ENCODE measurements around the gene ZDHHC17.
A peak's percentile ranks its signal among the peaks of the same experiment; 100 is the strongest.
"Not testable (repeated sequence)": the region's sequence is repeated elsewhere in the genome, so short reads cannot be mapped to it uniquely, and the experiment has no call there.

Gene ZDHHC17

DNA sequence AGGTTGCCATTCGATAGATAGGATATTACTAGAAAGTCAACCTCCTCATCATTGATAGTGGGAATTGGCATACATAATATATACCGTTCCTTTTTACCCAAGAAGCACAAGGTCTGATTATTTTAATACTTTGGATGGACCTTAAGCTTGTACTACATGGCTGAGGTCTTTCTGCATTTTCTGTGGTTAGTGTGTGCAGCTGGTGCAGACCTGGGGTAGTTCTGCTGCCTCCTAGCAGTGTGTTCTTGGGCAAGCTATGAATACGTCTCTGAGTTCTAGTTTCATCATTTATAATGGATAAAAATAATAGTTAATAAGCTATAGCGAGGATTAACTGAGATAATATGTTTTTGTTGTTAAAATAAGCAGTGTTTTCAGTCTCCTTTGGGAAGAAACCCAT lies 2.2 kb downstream of the ZDHHC17 start:
- no peak for DNase-seq (ENCODE audit: low spot score)

- no peak for DNase-seq (ENCODE audit: low spot score)
Observed at GRCh38 chr12:76768576-76768975, 4.7 kb downstream of the ZDHHC17 start.

DNA sequence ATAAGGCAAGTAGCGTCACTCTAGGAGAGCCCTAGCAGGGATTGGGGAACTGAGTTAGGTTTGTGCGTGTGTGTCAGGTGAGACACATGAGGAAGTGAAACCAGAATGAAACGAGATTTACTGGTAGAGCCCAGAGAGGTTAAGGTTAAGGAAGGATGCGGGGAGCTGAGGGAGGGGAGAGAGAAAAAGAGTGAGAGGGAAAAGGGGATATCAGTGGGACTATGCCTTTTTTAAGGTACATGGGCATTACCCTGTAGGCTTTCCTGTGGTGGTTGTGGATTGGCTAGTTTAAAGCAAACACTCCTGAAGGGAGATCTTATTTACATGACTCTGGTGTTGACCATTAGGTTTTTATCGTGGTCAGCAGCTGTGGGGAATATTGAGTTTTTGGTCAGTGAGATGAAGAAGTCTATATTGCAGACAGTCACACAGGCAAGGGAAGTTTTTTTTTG lies 13.9 kb downstream of the ZDHHC17 start:
- no peak for DNase-seq (ENCODE audit: low spot score)

DNA sequence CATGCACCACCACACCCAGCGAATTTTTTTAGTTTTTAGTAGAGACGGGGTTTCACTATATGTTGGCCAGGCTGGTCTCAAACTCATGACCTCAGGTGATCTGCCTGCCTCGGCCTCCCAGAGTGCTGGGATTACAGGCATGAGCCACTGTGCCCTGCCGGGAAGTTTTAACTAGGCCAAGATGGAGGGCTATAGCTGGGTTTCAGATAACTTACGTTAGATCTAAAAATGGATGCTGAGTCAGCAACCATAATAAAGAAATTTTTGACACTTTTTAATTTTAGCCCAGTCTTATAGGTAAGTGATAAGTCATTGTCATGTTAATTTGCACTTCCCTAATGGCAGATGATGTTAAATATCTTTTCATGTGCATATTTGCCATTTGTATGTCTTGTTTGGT lies 14.4 kb downstream of the ZDHHC17 start:
- no peak for DNase-seq (ENCODE audit: low spot score)

GRCh38 chr12:76779310-76779709 lies 15.4 kb downstream of the ZDHHC17 start:
- DNase-seq (ENCODE audit: low spot score), result not testable (repeated sequence)

GRCh38 chr12:76781321-76781720 lies 17.4 kb downstream of the ZDHHC17 start:
- no peak for DNase-seq (ENCODE audit: low spot score)

DNA sequence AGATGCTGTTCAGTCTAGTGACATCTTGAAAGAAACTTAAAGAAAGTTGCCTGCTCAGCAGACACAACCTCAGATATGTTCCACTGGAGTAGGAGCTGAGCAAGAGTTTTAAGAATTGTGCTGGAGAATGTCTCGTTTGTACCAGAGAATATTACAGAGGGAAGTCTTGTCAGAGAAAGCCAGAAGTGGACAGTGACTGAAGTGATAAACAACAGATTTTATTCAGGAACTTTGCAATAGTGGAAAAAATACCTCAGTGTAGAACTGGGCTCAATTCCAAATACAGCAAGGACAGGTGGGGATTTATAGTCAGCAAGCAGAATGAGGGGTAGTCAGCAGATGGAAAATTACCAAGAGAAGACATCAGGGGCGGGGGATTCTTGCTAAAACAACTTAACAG lies 18.6 kb downstream of the ZDHHC17 start:
- no peak for DNase-seq (ENCODE audit: low spot score)

DNA sequence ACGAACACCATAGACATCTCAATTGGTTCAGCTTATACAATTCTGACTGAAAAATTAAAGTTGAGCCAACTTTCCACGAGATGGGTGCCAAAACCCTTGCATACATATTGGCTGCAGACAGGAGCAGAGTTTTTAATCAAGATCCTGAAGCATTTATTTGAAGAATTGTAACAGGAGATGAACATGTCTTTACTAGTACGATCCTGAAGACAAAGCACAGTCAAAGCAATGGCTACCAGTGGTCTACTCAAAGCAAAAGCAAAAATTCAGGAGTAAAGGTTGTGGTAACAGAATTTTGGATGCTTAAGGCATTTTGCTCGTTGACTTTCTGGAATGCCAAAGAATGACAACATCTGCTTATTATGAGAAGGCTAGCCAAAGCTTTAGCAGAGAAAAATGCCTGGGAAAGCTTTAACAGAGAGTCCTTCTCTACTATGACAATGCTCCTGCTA lies 20.7 kb downstream of the ZDHHC17 start:
- DNase-seq (ENCODE audit: low spot score), result no peak

DNA sequence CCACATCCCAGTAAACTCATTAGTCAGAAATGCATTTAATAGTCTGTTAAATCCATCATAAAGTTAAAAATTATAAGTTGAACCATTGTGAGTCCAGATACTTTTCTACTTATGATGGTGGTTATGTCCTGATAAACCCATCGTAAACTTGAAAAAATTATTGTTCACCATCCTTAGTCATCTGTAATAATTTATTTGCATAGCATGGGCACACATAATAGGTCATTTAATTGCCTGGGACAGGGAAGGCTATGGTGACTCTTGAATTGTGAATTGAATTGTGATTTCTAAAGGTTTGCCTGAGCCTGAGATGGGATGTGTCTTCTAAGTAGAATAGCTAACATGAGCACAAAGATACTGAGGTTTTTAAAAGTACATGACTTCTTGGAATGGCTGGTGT lies 21.5 kb downstream of the ZDHHC17 start:
- DNase-seq (ENCODE audit: low spot score), result no peak

DNA sequence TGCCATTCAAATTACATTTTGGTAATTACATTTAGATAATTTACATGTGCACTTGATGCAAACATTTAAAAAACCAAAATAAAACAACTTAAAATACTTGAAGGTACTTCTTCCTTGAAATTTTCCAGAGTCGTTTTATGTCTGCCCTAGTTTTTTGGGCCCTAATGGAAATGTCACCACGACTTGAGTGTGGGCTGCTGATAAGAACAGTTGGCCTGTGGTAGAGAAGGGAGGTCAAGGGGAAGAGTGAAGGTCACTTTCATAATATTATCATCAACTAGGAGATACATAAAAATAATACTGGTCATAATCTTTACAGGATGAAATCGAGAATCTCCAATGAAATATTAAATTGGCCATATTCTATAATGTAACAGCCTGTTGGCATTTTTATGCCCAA lies 23.1 kb downstream of the ZDHHC17 start:
- DNase-seq (ENCODE audit: low spot score), result no peak

DNA sequence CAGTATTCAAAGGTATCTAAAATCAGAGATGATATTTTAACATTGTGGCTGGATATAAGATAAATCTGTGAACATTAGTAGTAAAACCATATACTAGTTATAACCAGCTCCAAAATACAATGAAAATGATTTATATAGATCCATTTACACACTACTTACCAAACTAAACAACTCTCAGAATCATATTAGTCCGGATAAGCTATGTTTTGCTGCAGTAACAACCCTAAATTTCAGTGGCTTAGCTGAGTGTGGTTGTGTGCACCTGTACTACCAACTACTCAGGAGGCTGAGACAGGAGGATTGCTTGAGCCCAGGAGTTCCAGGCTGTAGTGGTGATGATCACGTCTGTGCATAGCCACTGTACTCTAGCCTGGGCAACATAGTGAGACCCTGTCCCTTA lies 23.8 kb downstream of the ZDHHC17 start:
- no peak for DNase-seq (ENCODE audit: low spot score)

DNA sequence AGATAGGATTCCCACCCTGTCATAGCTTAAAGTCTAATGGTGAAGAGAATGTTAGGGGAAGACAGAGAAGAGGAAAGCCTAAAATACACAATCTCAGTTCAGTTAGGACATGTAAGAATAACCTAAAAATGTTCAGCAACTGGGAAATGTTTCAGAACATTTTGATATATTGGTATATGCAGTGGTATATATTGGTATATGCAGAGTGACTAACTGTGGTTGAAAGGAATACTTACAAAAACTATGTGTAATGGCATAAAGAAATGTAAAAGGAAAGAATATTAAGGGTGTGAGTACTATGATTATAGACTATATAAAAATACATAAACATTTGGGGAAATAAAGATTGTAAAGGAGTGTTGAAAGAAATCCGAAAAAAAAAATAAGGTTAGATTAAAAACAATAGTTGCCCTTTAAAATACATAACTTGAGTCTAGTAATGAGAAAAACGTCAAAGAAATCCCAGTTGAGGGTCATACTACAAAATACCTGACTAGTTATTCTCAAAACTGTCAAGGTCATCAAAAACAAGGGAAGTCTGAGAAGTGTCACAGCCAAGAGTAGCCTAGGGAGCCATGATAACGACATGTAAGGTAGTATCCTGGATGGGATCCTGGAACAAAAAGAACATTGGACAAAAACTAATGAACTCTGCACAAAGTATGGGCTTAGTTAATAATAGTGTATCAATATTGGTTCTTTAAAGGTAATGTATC lies 25.6 kb downstream of the ZDHHC17 start:
- DNase-seq (ENCODE audit: low spot score), result no peak

- peak; percentile 47 for DNase-seq (ENCODE audit: low spot score)
Observed at GRCh38 chr12:76790564-76791552, 26.9 kb downstream of the ZDHHC17 start.

DNA sequence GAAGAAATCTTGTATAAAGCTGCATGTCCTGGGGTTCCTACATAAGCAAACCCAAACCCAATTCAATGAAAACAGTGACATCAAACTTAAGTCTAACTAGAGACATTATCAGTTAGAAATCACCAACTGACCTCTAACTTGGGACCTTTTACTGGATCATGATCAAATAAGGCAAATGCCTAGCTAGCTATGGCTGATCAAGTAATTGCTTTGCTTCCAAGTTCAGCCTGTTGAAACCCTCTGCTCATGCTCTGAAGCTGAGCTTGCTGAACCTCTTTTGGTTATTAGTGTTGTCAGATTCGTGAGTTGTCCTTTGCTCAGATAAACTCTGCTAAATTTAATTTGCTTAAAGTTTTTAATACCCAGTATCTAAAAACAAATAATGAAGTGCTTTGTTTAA lies 28.9 kb downstream of the ZDHHC17 start:
- no peak for DNase-seq (ENCODE audit: low spot score)

DNA sequence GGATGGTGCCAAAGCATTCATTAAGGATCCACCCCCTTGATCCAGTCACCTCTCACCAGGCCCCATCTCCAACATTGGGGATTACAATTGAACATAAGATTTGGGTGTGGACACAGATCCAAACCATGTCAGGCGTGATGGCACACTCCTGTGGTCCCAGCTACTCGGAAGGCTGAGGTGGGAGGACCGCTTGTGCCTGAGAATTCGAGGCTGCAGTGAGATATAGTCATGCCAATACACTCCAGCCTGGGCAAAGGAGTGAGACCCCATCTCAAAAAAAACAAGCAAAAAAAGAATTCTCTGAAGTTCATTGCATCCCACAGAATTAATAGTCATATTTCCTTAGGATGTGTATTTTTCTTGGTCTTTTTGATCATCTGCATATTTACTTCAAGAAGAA lies 34.9 kb downstream of the ZDHHC17 start:
- no peak for DNase-seq (ENCODE audit: low spot score)

- no peak for DNase-seq (ENCODE audit: low spot score)
Observed at GRCh38 chr12:76799362-76799761, 35.4 kb downstream of the ZDHHC17 start.

- DNase-seq (ENCODE audit: low spot score), result no peak
Observed at GRCh38 chr12:76802060-76802459, 38.1 kb downstream of the ZDHHC17 start.

DNA sequence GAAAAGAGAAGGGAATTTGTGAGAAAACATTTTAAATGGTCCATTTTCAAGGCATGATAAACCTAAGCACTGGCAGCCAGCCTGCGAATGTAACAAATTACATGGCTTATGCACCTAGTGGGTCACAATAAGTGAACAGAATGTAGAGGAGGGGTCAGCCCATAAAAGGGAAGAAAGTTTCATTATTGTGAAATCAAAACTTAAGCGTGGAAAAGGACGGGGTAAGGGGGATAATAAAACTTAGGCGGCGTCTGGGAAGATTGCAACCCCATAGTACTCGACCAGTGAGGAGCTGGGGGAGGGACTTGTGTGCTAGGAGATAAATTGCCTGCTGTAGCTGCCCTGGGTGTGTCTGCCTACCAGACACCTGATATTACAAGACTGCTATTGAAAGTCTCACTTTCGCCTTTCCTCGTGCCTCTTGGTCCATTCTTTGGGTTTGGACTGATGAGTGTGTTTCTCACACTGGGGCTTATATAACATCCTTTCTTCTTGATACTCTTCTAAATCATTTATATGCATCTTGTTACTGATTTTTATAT lies 40.6 kb downstream of the ZDHHC17 start:
- no peak for DNase-seq (ENCODE audit: low spot score)

DNA sequence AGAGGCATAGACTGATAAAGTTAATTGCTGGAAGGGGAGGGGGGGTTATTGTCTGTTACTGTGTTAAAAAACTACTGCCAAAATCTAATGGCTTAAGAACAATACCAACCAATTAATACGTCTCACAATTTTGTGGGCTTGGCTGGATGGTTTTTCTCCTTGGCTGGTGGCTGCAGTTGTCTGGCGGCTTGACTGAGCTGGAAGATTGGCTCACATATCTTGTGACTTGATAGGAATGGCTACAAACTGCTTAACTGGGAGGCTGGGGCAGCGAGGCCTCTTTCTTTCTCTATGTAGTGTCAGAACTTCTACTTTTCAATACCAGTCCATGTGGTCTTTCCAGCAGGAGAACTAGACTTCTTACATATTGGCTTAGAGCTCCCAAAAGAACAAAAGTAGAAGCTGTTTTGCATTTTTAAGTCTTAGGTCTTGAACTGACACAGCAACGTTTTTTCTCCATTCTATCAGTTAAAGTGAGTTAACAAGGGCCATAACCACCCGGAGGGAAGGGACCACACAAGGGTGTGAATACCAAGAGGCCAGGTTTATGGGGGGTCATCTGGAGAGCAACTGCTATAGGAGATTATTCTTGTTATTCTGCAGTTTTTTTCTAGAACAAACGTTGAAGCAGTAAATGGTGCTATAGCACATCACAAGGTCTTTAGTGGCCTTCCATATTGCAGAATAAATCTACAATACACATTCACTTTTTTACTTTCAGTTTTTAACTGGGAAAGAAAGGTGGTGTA lies 46.9 kb downstream of the ZDHHC17 start:
- no peak for DNase-seq (ENCODE audit: low spot score)

GRCh38 chr12:76811976-76812375 lies 48.1 kb downstream of the ZDHHC17 start:
- no peak for DNase-seq (ENCODE audit: low spot score)

- no peak for DNase-seq (ENCODE audit: low spot score)
Observed at GRCh38 chr12:76813265-76813664, 49.4 kb downstream of the ZDHHC17 start.

GRCh38 chr12:76813972-76814371 lies 50.1 kb downstream of the ZDHHC17 start:
- DNase-seq (ENCODE audit: low spot score), result no peak
